Measurements from ENCODE around the gene VAV2. TPM values are rescaled to one million over a fixed set of nuclear protein-coding genes. Genes with fewer than 3 reads are reported as not detected.
A peak's percentile ranks its signal among the peaks of the same experiment; 100 is the strongest.

Gene VAV2
- polyA plus RNA-seq, 1 of the 3 experiments (the other 2 are of a cell fraction): 14.9 TPM

GRCh38 chr9:133742849-133743444, 249.2 kb downstream of the VAV2 start:
- ChIA-PET CTCF (interaction anchor here (0.6 to 2.6 kb wide), 57 partner anchors 10 to 380 kb away, joined by 3 to 52 read pairs (median 3); partner anchors contain the start of gene ADAMTSL2), POLR2A (no interaction called here)
- Histone ChIP-seq H3K9me3 (no peaks in the 10 kb centered on the region; the same call in 1 of the 2 replicates), H3K9me2 (no peaks in the 10 kb centered on the region), H3F3A (replicated peaks; ENCODE audit: insufficient read depth) (no peaks in the 10 kb centered on the region), H3K79me2 (ENCODE audit: insufficient read depth) (no peaks in the 10 kb centered on the region), H3K4me1 (ENCODE audit: control insufficient read depth in 1 of 2, insufficient read depth in 2 of 2, low read depth in 1 of 2, low read length in 1 of 2) (peaks cover 3 to 21% of the 10 kb centered on the region in 2 experiments; a peak in 1 of 4 replicates), H3K4me3 (ENCODE audit: low read depth in 2 of 2, low read length in 1 of 2) (no peak overlapping the region; a peak in 1 of 4 replicates), H4K20me1 (ENCODE audit: insufficient read depth) (no peaks in the 10 kb centered on the region), H3K27ac (ENCODE audit: low read depth in 2 of 2, low read length in 1 of 2) (no peak overlapping the region), H3K4me2 (no peak overlapping the region), H3K9ac (no peak overlapping the region), H2AFZ (ENCODE audit: low read depth) (no peak overlapping the region), H3K27me3 (ENCODE audit: insufficient read depth) (no peaks in the 10 kb centered on the region), H3K36me3 (replicated peaks in 1 of 2; ENCODE audit: control insufficient read depth in 1 of 2, insufficient read depth in 2 of 2, low read length in 1 of 2) (no peaks in the 10 kb centered on the region)
- 47% methylated on average over 2 of the region's 8 CpGs for WGBS (ENCODE audit: low lambda C conversion rate)
- TF ChIP-seq RCOR1 (IDR thresholded peaks at IDR 0.05; ENCODE audit: low read length) (peak; percentile 41; the same call in 1 of the 2 replicates), NRF1 (IDR thresholded peaks at IDR 0.05; ENCODE audit: low read depth, low read length) (no peak), NFIC (IDR thresholded peaks at IDR 0.05; ENCODE audit: borderline replicate concordance) (no peak), SMC3 (IDR thresholded peaks at IDR 0.05; ENCODE audit: low read depth, low read length) (peak; percentile 47), CTCF (IDR thresholded peaks at IDR 0.05) (peak; percentile 92), RAD21 (IDR thresholded peaks at IDR 0.05; ENCODE audit: low read length) (peak; percentile 75), IRF3 (IDR thresholded peaks at IDR 0.05; ENCODE audit: low read depth, low read length) (no peak), MXI1 (IDR thresholded peaks at IDR 0.05; ENCODE audit: low read depth, low read length) (peak; percentile 48; the same call in 1 of the 2 replicates), CHD2 (IDR thresholded peaks at IDR 0.05; ENCODE audit: low read length, partially characterized antibody) (peak; percentile 44), FOXM1 (IDR thresholded peaks at IDR 0.05; ENCODE audit: low read depth) (no peak), GATA2 (CRISPR knock-in tag; IDR thresholded peaks at IDR 0.05) (no peak)
- TF ChIP-seq, protein P1, sequence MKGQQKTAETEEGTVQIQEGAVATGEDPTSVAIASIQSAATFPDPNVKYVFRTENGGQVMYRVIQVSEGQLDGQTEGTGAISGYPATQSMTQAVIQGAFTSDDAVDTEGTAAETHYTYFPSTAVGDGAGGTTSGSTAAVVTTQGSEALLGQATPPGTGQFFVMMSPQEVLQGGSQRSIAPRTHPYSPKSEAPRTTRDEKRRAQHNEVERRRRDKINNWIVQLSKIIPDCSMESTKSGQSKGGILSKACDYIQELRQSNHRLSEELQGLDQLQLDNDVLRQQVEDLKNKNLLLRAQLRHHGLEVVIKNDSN (IDR thresholded peaks at IDR 0.05; ENCODE audit: borderline replicate concordance, low read depth): no peak
- DNase-seq: peak; percentile 95

GRCh38 chr9:133742251-133742650, 249.9 kb downstream of the VAV2 start:
- Histone ChIP-seq H3K9me2 (no peaks in the 10 kb centered on the region), H3K27ac (ENCODE audit: low read depth in 2 of 2, low read length in 1 of 2) (no peak overlapping the region), H3F3A (replicated peaks; ENCODE audit: insufficient read depth) (no peaks in the 10 kb centered on the region), H3K27me3 (ENCODE audit: insufficient read depth) (no peaks in the 10 kb centered on the region), H4K20me1 (ENCODE audit: insufficient read depth) (no peaks in the 10 kb centered on the region), H3K4me3 (ENCODE audit: low read depth in 2 of 2, low read length in 1 of 2) (no peak overlapping the region), H3K36me3 (replicated peaks in 1 of 2; ENCODE audit: control insufficient read depth in 1 of 2, insufficient read depth in 2 of 2, low read length in 1 of 2) (no peaks in the 10 kb centered on the region), H3K4me1 (ENCODE audit: control insufficient read depth in 1 of 2, insufficient read depth in 2 of 2, low read depth in 1 of 2, low read length in 1 of 2) (peaks cover 3 to 28% of the 10 kb centered on the region in 2 experiments; a peak in 1 of 4 replicates), H3K79me2 (ENCODE audit: insufficient read depth) (no peaks in the 10 kb centered on the region), H3K4me2 (no peak overlapping the region), H3K9me3 (no peaks in the 10 kb centered on the region; the same call in 1 of the 2 replicates), H3K9ac (no peak overlapping the region), H2AFZ (ENCODE audit: low read depth) (no peak overlapping the region)
- DNase-seq: peak; percentile 3
- TF ChIP-seq SIN3A (IDR thresholded peaks at IDR 0.05; ENCODE audit: borderline replicate concordance, low read depth, low read length): no peak
- no peak for TF ChIP-seq EZH2phosphoT487 (IDR thresholded peaks at IDR 0.05; ENCODE audit: borderline replicate concordance, low read depth)
- TF ChIP-seq FOXJ3 (CRISPR knock-in tag; IDR thresholded peaks at IDR 0.05): no peak
- 81% methylated on average over 7 of the region's 7 CpGs for WGBS (ENCODE audit: low lambda C conversion rate)
- ChIA-PET POLR2A (no interaction called here), CTCF (interaction anchor here (0.7 to 2.6 kb wide), 38 partner anchors 11 to 264 kb away, joined by 3 to 52 read pairs (median 4); partner anchors contain the start of gene ADAMTSL2)

Data from SK-N-SH (cell line).